HG02884 (cell line): ENCODE results near the gene HK3.

Experiments used
- ATAC-seq: cut with Tn5 transposase; IDR thresholded peaks from one replicate; pipeline ENCODE4 v1.9.1; 2021; ENCODE audit warnings: mild to moderate bottlenecking, moderate library complexity; ENCODE audit not compliant: unreplicated experiment

Gene HK3

GRCh38 chr5:176851871-176852658 is 47.1 kb downstream of the HK3 start:
- no peak for ATAC-seq

GRCh38 chr5:176851380-176851779 is 47.8 kb downstream of the HK3 start:
- no peak for ATAC-seq

- ATAC-seq = no peak
These were observed 48.5 kb downstream of the HK3 start for GRCh38 chr5:176850371-176851245.

GRCh38 chr5:176849611-176850227 is 49.4 kb downstream of the HK3 start:
- ATAC-seq = no peak

- ATAC-seq = no peak
These were observed 50.5 kb downstream of the HK3 start for GRCh38 chr5:176848651-176849050.

- ATAC-seq = no peak
These were observed 51.3 kb downstream of the HK3 start for GRCh38 chr5:176847726-176848290.

GRCh38 chr5:176847148-176847547 is 52.0 kb downstream of the HK3 start:
- ATAC-seq = no peak

- no peak for ATAC-seq
These were observed 52.6 kb downstream of the HK3 start for GRCh38 chr5:176846335-176847140.

- no peak for ATAC-seq
These were observed 53.8 kb downstream of the HK3 start for GRCh38 chr5:176845392-176845713.

- ATAC-seq = no peak
These were observed 54.3 kb downstream of the HK3 start for GRCh38 chr5:176844706-176845391.

- no peak for ATAC-seq
These were observed 54.9 kb downstream of the HK3 start for GRCh38 chr5:176844281-176844680.

GRCh38 chr5:176843673-176844072 is 55.5 kb downstream of the HK3 start:
- ATAC-seq = no peak

- no peak for ATAC-seq
These were observed 61.4 kb downstream of the HK3 start for GRCh38 chr5:176837707-176838115.

GRCh38 chr5:176836811-176837706 is 62.1 kb downstream of the HK3 start:
- no peak for ATAC-seq

- ATAC-seq = no peak
These were observed 63.2 kb downstream of the HK3 start for GRCh38 chr5:176835918-176836317.

GRCh38 chr5:176833286-176833685 is 65.9 kb downstream of the HK3 start:
- no peak for ATAC-seq

- ATAC-seq = no peak
These were observed 67.0 kb downstream of the HK3 start for GRCh38 chr5:176832162-176832561.

GRCh38 chr5:176831425-176831824 is 67.7 kb downstream of the HK3 start:
- no peak for ATAC-seq

GRCh38 chr5:176830995-176831423 is 68.1 kb downstream of the HK3 start:
- ATAC-seq = no peak
